GM12878 (cell line): Measurements from ENCODE around the gene CEBPB. TPM values are rescaled to one million over a fixed set of nuclear protein-coding genes. Genes with fewer than 3 reads are reported as not detected.

Experiments used
- ATF7 ChIP-seq: fragments of 450-650 bp; IDR thresholded peaks from 2 replicates; pipeline ENCODE4 v1.6.1; 2016; ENCODE audit warnings: low read depth, mild to moderate bottlenecking
- BACH1 ChIP-seq: fragments of 450-650 bp; IDR thresholded peaks from 2 replicates; pipeline ENCODE4 v1.6.1; 2017; ENCODE audit warnings: mild to moderate bottlenecking, borderline replicate concordance
- BHLHE40 ChIP-seq, 2 experiments: fragments of 450-650 bp in 1 of 2; IDR thresholded peaks; 2 replicates each; pipeline ENCODE4 v1.6.1; 2011 to 2017; ENCODE audit warnings: low read depth in 2 of 2, borderline replicate concordance in 1 of 2, improper control_type of control experiment in 1 of 2, low read length in 1 of 2, mild to moderate bottlenecking in 1 of 2
- BRCA1 ChIP-seq: IDR thresholded peaks from 2 replicates; pipeline ENCODE4 v1.6.1; 2011; ENCODE audit warnings: low read depth, low read length, improper control_type of control experiment
- CREB1 ChIP-seq: IDR thresholded peaks from 2 replicates; pipeline ENCODE4 v1.6.1; 2012; ENCODE audit warnings: low read depth, mild to moderate bottlenecking, inconsistent platforms
- CREM ChIP-seq: IDR thresholded peaks from 2 replicates; pipeline ENCODE4 v1.6.1; 2014; ENCODE audit warnings: antibody characterized with exemption, low read depth
- EZH2 ChIP-seq: IDR thresholded peaks from 2 replicates; pipeline ENCODE4 v1.6.1; 2012; ENCODE audit warnings: low read depth, mild to moderate bottlenecking, control low read depth, inconsistent platforms, low read length, borderline replicate concordance; ENCODE audit not compliant: control insufficient read depth
- FOXK2 ChIP-seq: fragments of 450-650 bp; IDR thresholded peaks from 2 replicates; pipeline ENCODE4 v1.6.1; 2017; ENCODE audit warnings: mild to moderate bottlenecking, moderate library complexity
- HDAC2 ChIP-seq: fragments of 200-600 bp; sonication (generic); IDR thresholded peaks from 2 replicates; pipeline ENCODE4 v1.6.1; 2017
- JUNB ChIP-seq: IDR thresholded peaks from 2 replicates; pipeline ENCODE4 v1.6.1; 2016; ENCODE audit warnings: antibody characterized with exemption, mild to moderate bottlenecking
- MEF2B ChIP-seq: fragments of 450-650 bp; IDR thresholded peaks from 2 replicates; pipeline ENCODE4 v1.6.1; 2018; ENCODE audit warnings: mild to moderate bottlenecking, moderate library complexity; ENCODE audit not compliant: partially characterized antibody, poor library complexity, severe bottlenecking
- MXI1 ChIP-seq: fragments of 150-350 bp; IDR thresholded peaks from 2 replicates; pipeline ENCODE4 v1.6.1; 2011; ENCODE audit warnings: low read depth, mild to moderate bottlenecking, inconsistent platforms, low read length, improper control_type of control experiment
- NFYB ChIP-seq: IDR thresholded peaks from 2 replicates; pipeline ENCODE4 v1.6.1; 2011; ENCODE audit warnings: low read depth, mild to moderate bottlenecking, low read length, improper control_type of control experiment, moderate library complexity; ENCODE audit not compliant: insufficient read depth
- PAX8 ChIP-seq: fragments of 450-650 bp; IDR thresholded peaks from 2 replicates; pipeline ENCODE4 v1.6.1; 2017; ENCODE audit warnings: mild to moderate bottlenecking, moderate library complexity
- PBX3 ChIP-seq: IDR thresholded peaks from 2 replicates; pipeline ENCODE4 v1.6.1; 2011; ENCODE audit warnings: mild to moderate bottlenecking, low read depth, low read length, moderate library complexity; ENCODE audit not compliant: insufficient replicate concordance
- RAD51 ChIP-seq: fragments of 450-650 bp; IDR thresholded peaks from 2 replicates; pipeline ENCODE4 v1.6.1; 2016; ENCODE audit warnings: moderate library complexity, mild to moderate bottlenecking, inconsistent platforms
- SIN3A ChIP-seq: IDR thresholded peaks from 2 replicates; pipeline ENCODE4 v1.6.1; 2012; ENCODE audit warnings: low read depth, low read length, improper control_type of control experiment
- SKIL ChIP-seq: fragments of 450-650 bp; IDR thresholded peaks from 2 replicates; pipeline ENCODE4 v1.6.1; 2017; ENCODE audit warnings: mild to moderate bottlenecking, low read depth, inconsistent platforms; ENCODE audit not compliant: poor library complexity, severe bottlenecking
- SP1 ChIP-seq: IDR thresholded peaks from one replicate; pipeline ENCODE4 v1.6.1; 2011; ENCODE audit warnings: low read depth, low read length
- SPI1 ChIP-seq: IDR thresholded peaks from 2 replicates; pipeline ENCODE4 v1.6.1; 2011; ENCODE audit warnings: low read depth, mild to moderate bottlenecking, low read length, moderate library complexity, borderline replicate concordance; ENCODE audit not compliant: insufficient read depth
- TARDBP ChIP-seq: IDR thresholded peaks from 2 replicates; pipeline ENCODE4 v1.6.1; 2016; ENCODE audit warnings: borderline replicate concordance
- TCF12 ChIP-seq: IDR thresholded peaks from 2 replicates; pipeline ENCODE4 v1.6.1; 2011; ENCODE audit warnings: low read depth, mild to moderate bottlenecking, low read length
- YBX1 ChIP-seq: fragments of 450-650 bp; IDR thresholded peaks from 2 replicates; pipeline ENCODE4 v1.6.1; 2016; ENCODE audit warnings: antibody characterized with exemption
- YY1 ChIP-seq: IDR thresholded peaks from 2 replicates; pipeline ENCODE4 v1.6.1; 2011; ENCODE audit warnings: low read depth, mild to moderate bottlenecking, low read length
- ZZZ3 ChIP-seq: IDR thresholded peaks from 2 replicates; pipeline ENCODE4 v1.6.1; 2011; ENCODE audit warnings: low read depth; ENCODE audit not compliant: control insufficient read depth, insufficient read length
- polyA plus RNA-seq, 11 experiments: library from polyadenylated mRNA; depleted of rRNA in 4 of 11; unstranded in 6 of 11; stranded (reverse) in 5 of 11; fragments of >200 nt; fragmentation: Nextera tagmentation in 4 of 11; fragmentation: Illumina TruSeq in 1 of 11; extraction: Ambion mirVana in 4 of 11; extraction: Trizol in 1 of 11; gene quantifications; 1 replicate in 1 of 11; 2 replicates in 10 of 11; pipeline versions ENCODE4 v1.2.1 to v1.2.3, GENCODE V29; 2011 to 2016; ENCODE audit warnings: inconsistent platforms in 2 of 11, missing spikeins in 2 of 11, low read depth in 1 of 11
- total RNA-seq, 4 experiments: library from RNA; depleted of rRNA in 3 of 4; stranded (reverse); fragments of >200 nt in 3 of 4; fragmentation: Illumina TruSeq in 1 of 4; extraction: Trizol in 1 of 4; gene quantifications; 2 replicates each; pipeline versions ENCODE4 v1.2.1 to v1.2.3, GENCODE V29; 2013 to 2021
- TF ChIP-seq, protein P1 (sequence below): fragments of 450-650 bp; IDR thresholded peaks from 2 replicates; pipeline ENCODE4 v1.6.1; 2016; ENCODE audit warnings: mild to moderate bottlenecking
- TF ChIP-seq, protein P2 (sequence below): IDR thresholded peaks from 2 replicates; pipeline ENCODE4 v1.6.1; 2012; ENCODE audit warnings: low read depth, low read length, improper control_type of control experiment

CEBPB gene
- total and polyA plus RNA-seq, 10 of the 15 experiments (the other 5 are each of a cell fraction or from before 2014, with no cell fraction given): 0.18 to 8.8 (median 1.6) TPM

DNA sequence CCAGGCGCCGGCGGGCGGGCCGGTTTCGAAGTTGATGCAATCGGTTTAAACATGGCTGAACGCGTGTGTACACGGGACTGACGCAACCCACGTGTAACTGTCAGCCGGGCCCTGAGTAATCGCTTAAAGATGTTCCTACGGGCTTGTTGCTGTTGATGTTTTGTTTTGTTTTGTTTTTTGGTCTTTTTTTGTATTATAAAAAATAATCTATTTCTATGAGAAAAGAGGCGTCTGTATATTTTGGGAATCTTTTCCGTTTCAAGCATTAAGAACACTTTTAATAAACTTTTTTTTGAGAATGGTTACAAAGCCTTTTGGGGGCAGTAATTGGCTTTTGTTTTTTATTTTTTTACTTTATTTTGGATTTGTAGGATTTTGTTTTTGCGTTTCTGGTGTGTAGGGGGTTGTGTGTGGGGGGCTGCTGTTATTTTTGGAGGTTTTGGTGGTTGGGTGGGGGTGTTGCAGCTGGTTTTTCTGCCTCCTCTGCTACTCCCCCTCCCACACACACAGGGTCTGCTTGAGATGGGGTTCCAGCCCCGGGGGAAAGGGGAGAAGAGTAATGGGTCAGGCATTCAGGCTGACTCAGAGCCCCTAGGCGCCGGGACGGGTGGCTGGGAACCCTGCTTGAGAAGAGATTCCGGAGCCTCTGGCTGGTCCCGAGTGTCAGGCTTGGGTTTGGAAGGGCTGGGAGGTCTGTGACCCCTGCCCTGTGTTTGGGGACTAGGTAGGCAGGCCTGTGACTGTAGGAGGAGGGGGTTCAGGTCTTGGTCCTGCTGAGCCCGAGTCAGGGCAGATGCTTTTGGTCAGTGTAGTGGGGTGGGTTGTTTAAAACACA lies 2.0 kb downstream of the CEBPB start (continued):
- TF ChIP-seq HDAC2 (no peak), PBX3 (peak; percentile 85), NFYB (no peak), JUNB (peak; percentile 14; the same call in 1 of the 2 replicates), SKIL (no peak), BHLHE40 (IDR thresholded peaks at IDR 0.05; ENCODE audit: borderline replicate concordance in 1 of 2, low read depth in 2 of 2, low read length in 1 of 2) (peak; percentile 46 to 59; a peak in 2 of 4 replicates), CREM (0 out of 2 replicates have a peak, but pooled peaks have one; percentile 51), YBX1 (no peak), EZH2 (no peak), CREB1 (peak; percentile 64; the same call in 1 of the 2 replicates), ZZZ3 (no peak), PAX8 (no peak), BRCA1 (no peak), FOXK2 (peak; percentile 43; the same call in 1 of the 2 replicates), YY1 (peak; percentile 94), TARDBP (no peak), RAD51 (0 out of 2 replicates have a peak, but pooled peaks have one; percentile 24), SP1 (no peak), ATF7 (peak; percentile 53; the same call in 1 of the 2 replicates), SIN3A (no peak), TCF12 (0 out of 2 replicates have a peak, but pooled peaks have one; percentile 16), MXI1 (peak; percentile 80), MEF2B (peak; percentile 17), SPI1 (no peak), BACH1 (no peak)
- TF ChIP-seq, protein P1, sequence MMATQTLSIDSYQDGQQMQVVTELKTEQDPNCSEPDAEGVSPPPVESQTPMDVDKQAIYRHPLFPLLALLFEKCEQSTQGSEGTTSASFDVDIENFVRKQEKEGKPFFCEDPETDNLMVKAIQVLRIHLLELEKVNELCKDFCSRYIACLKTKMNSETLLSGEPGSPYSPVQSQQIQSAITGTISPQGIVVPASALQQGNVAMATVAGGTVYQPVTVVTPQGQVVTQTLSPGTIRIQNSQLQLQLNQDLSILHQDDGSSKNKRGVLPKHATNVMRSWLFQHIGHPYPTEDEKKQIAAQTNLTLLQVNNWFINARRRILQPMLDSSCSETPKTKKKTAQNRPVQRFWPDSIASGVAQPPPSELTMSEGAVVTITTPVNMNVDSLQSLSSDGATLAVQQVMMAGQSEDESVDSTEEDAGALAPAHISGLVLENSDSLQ: peak; percentile 93
- TF ChIP-seq, protein P2, sequence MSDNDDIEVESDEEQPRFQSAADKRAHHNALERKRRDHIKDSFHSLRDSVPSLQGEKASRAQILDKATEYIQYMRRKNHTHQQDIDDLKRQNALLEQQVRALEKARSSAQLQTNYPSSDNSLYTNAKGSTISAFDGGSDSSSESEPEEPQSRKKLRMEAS: peak; percentile 82
- TF ChIP-seq, all 136 proteins: peak for 16
